Psoas muscle (tissue), 8 donors: ENCODE results near the gene SERHL2. TPM values are rescaled to one million over a fixed set of nuclear protein-coding genes. Genes with fewer than 3 reads are reported as not detected.
"Not testable (repeated sequence)": the region's sequence is repeated elsewhere in the genome, so short reads cannot be mapped to it uniquely, and the experiment has no call there.

Experiments
- ATAC-seq, 4 donors: fragments of 200-7000 bp; cut with Tn5 transposase; one replicate each; pipeline ENCODE4 v1.9.1; 2020; ENCODE audit warnings: moderate library complexity in 3 of 4, mild to moderate bottlenecking in 2 of 4
- DNase-seq, 2 donors: peaks; one replicate each; pipeline ENCODE4 v3.0.0-alpha.2; 2020
- H3K27ac ChIP-seq: fragments of 200-600 bp; one replicate; pipeline ENCODE4 v1.8.0; 2022
- H3K27me3 ChIP-seq, 3 donors: fragments of 200-600 bp in 1 of 3; one replicate each; pipeline versions ENCODE4 v1.6.1 to v1.8.0; 2013 to 2022; ENCODE audit warnings: low read length in 2 of 3, mild to moderate bottlenecking in 2 of 3, moderate library complexity in 1 of 3; ENCODE audit not compliant: insufficient read depth in 3 of 3
- H3K36me3 ChIP-seq, 2 donors: fragments of 200-600 bp in 1 of 2; one replicate each; pipeline versions ENCODE4 v1.6.1 to v1.8.0; 2013 to 2022; ENCODE audit warnings: low read depth in 1 of 2, mild to moderate bottlenecking in 1 of 2, moderate library complexity in 1 of 2; ENCODE audit not compliant: insufficient read depth in 1 of 2
- H3K4me1 ChIP-seq: fragments of 200-600 bp; one replicate; pipeline ENCODE4 v1.8.0; 2022
- H3K4me3 ChIP-seq: fragments of 200-600 bp; one replicate; pipeline ENCODE4 v1.8.0; 2022; ENCODE audit warnings: mild to moderate bottlenecking
- H3K9me3 ChIP-seq: fragments of 200-600 bp; one replicate; pipeline ENCODE4 v1.8.0; 2022
- CTCF ChIP-seq: fragments of 200-600 bp; IDR thresholded peaks from one replicate; pipeline ENCODE4 v1.8.0; 2022; ENCODE audit warnings: antibody characterized with exemption
- WGBS, 3 donors: extraction: QIAGEN DNeasy Blood & Tissue Kit; methylation state at CpG; one replicate each; pipeline versions ENCODE4 v1.1.6 to v1.1.7; 2013; 5-methylcytosine and 5-hydroxymethylcytosine counted together
- intact Hi-C, 2 donors: fragments of 100-400 bp; cut with DNase I; formaldehyde crosslinking; loops; one replicate each; pipeline versions ENCODE4 v1.11.0 to v1.14.2; 2022
- polyA plus RNA-seq, 3 donors: library from polyadenylated mRNA; stranded (reverse); fragments of 200-250 nt; gene quantifications; one replicate each; pipeline ENCODE4 v1.2.3, GENCODE V29; 2013
- total RNA-seq, 4 donors: library from RNA; stranded (reverse); fragmentation: NEBNext Ultra II Directional in 2 of 4; extraction: Animal tissue kit (Norgen Biotek cat#: 25700) in 2 of 4; gene quantifications; one replicate each; pipeline versions ENCODE4 v1.2.1 to v1.2.4, GENCODE V29; 2021 to 2023
- donor health status: healthy with polysubstance abuse.
- donor health status: DM: no; HTN: no; CAD: no; lungs with moderate emphysema.
- donor health status: Bipolar disorder and iron deficiency.
- donor health status: healthy.
- donor health status: DM: yes; HTN: yes; CAD: no.
- donor health status: DM: no; HTN: no; CAD: no.
- donor health status: DM: no; HTN: no; CAD: no.
- donor health status: DM: yes; HTN: yes; CAD: no.

SERHL2 gene
- total and polyA plus RNA-seq, 7 donors = 0.82 to 1.6 (median 1.1) TPM

- DNase-seq, ATAC-seq, H3K9me3 ChIP-seq, H3K27ac ChIP-seq, H3K4me1 ChIP-seq, H3K4me3 ChIP-seq, H3K27me3 ChIP-seq, intact Hi-C loops: not testable (repeated sequence)
- H3K36me3 ChIP-seq = peaks cover 9 to 43% of the 10 kb centered on the region in 2 donors
- TF ChIP-seq CTCF = peak; percentile 22
- 70 to 74% (median 73%) methylated on average over 10 to 22 of the region's 22 CpGs for WGBS, 3 donors
Observed at GRCh38 chr22:42512273-42512990, 41.3 kb upstream of the SERHL2 start.

- H3K4me3 ChIP-seq, H3K9me3 ChIP-seq, H3K27me3 ChIP-seq, H3K4me1 ChIP-seq, DNase-seq, ATAC-seq, intact Hi-C loops, H3K27ac ChIP-seq: not testable (repeated sequence)
- peaks cover 9 to 48% of the 10 kb centered on the region in 2 donors for H3K36me3 ChIP-seq
- 92 to 96% (median 93%) methylated on average over 4 to 17 of the region's 17 CpGs for WGBS, 3 donors
Observed at GRCh38 chr22:42514331-42514730, 39.4 kb upstream of the SERHL2 start.

GRCh38 chr22:42515304-42515703, 38.5 kb upstream of the SERHL2 start:
- intact Hi-C loops, H3K9me3 ChIP-seq, H3K27me3 ChIP-seq, H3K4me1 ChIP-seq, H3K4me3 ChIP-seq, H3K27ac ChIP-seq, DNase-seq, ATAC-seq: not testable (repeated sequence)
- H3K36me3 ChIP-seq = peaks cover 9 to 48% of the 10 kb centered on the region in 2 donors
- 79 to 89% (median 89%) methylated on average over 4 to 7 of the region's 8 CpGs for WGBS, 3 donors

- Histone ChIP-seq H3K4me3 (no peak overlapping the region), H3K27me3 (no peaks in the 10 kb centered on the region), H3K36me3 (peaks cover 9 to 48% of the 10 kb centered on the region in 2 donors), H3K4me1 (no peaks in the 10 kb centered on the region), H3K27ac (no peak overlapping the region), H3K9me3 (no peaks in the 10 kb centered on the region)
- intact Hi-C loops = no loop called here
- no peak for TF ChIP-seq CTCF
- ATAC-seq (no peak), DNase-seq (no peak)
- WGBS, 3 donors = 61 to 69% (median 67%) methylated on average over 9 to 14 of the region's 14 CpGs
Observed at GRCh38 chr22:42515896-42516295, 37.9 kb upstream of the SERHL2 start.

GRCh38 chr22:42517103-42517502, 36.7 kb upstream of the SERHL2 start:
- H3K4me1 ChIP-seq, H3K27me3 ChIP-seq, H3K9me3 ChIP-seq, H3K27ac ChIP-seq, H3K4me3 ChIP-seq, ATAC-seq, intact Hi-C loops, DNase-seq: not testable (repeated sequence)
- 96 to 100% (median 97%) methylated on average over 7 of the region's 7 CpGs for WGBS, 3 donors
- H3K36me3 ChIP-seq = peaks cover 9 to 39% of the 10 kb centered on the region in 2 donors

- H3K9me3 ChIP-seq, H3K4me1 ChIP-seq, DNase-seq, intact Hi-C loops, H3K27me3 ChIP-seq: not testable (repeated sequence)
- peak overlapping the region; percentile 87 for H3K4me3 ChIP-seq
- H3K27ac ChIP-seq = peak overlapping the region; percentile 79
- peak in 1 of 4 donors; percentile 16 for ATAC-seq
- H3K36me3 ChIP-seq = peaks cover 9 to 29% of the 10 kb centered on the region in 2 donors
- 19 to 29% (median 27%) methylated on average over 7 to 19 of the region's 28 CpGs for WGBS, 3 donors
Observed at GRCh38 chr22:42518638-42519524, 34.9 kb upstream of the SERHL2 start.
